ENCODE data around the gene TMEM163.
"Not testable (repeated sequence)": the region's sequence is repeated elsewhere in the genome, so short reads cannot be mapped to it uniquely, and the experiment has no call there.

Gene TMEM163

GRCh38 chr2:134536296-134536695, 182.5 kb downstream of the TMEM163 start:
- no peak for DNase-seq

DNA sequence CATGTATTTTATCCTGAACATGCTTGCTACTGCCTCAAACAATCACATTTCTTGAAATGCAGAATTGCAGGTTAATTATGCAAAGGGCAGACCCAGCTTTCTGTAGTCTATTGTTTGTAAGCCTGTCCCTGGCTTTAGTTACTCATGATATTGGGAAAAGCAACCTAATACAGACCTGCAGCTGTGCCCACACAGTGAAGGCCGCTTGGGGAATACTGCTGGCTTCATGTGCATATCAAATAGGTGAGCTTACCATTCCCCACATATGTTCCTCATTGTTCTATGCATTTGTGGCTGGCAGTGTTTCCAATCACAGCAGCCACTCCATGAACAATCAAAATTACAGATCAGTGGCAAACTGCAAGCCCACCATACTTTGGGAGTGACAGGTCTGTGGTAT, 186.3 kb downstream of the TMEM163 start:
- no peak for DNase-seq

DNA sequence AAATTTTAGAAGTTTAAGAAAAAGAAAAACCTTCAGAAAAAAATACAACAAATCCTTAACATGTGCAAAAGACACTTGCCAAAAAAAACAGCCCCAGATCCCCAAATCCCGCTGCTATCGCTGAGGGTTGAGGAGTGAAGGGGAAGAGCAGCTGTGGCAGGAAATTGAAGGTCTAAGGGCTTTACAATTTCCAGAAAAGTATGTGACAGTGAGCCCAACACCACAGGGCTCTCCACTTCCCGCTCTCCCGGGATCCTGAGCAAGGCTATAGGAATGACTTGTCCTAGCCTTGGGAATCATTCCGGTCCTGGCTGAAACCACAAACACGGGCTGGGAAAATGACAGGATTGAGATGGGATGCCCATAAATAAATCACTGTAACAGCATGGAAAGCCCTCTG, 191.4 kb downstream of the TMEM163 start:
- DNase-seq, result no peak

- DNase-seq, result no peak
Measured at GRCh38 chr2:134522496-134523455, 196.0 kb downstream of the TMEM163 start.

DNA sequence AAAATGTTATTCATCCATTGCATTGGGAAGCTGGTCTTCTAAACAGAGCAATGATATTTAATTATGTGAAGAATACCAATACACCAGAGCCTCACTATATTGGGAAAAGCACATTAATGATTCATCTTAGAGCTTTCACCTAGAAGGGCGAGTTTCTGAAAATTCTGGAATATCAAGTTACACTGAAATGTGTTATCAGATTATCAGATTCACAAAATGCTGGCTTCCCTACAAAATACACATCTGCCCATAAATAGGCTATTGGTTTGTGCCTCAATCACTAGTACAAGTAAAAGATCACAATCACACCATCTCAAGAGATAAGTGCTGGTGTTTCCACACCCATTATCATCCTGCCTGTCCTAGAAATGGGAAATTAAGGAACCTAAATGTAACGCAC, 200.7 kb downstream of the TMEM163 start:
- DNase-seq, result no peak

GRCh38 chr2:134515137-134515536, 203.7 kb downstream of the TMEM163 start:
- no peak for DNase-seq

GRCh38 chr2:134513465-134513804, 205.4 kb downstream of the TMEM163 start:
- no peak for DNase-seq

DNA sequence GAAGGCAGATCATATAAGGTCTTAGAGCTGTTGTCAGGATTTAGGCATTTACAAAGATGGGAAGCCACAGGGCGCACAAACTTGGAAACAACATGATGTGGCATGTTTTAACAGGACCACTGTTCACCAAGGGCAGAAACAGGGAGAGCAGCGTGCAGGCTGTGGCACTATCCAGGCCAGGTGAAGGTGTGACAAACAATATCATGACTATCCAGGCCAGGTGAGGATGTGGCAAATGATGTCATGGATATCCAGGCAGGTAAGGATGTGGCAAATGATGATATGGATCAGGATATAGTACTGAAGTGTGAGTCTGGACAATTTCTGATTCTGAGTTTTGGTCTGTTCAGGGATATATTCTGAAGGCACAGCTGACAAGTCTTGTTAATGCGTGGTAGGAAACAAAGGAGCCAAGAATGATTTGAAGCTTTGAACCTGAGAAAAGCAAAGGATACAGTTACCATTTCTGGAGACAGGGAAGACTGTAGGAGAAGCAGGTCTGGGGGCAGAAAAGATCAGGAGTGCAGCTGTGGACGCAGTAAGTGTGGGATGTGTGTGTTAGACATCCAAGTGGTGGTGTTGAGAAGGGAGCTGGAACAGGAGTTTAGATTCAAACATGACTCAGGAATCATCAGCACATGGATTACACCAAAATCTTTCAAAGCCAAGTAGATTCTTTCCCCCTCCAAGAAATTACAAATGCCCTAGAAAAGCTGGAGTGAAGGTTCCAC, 205.9 kb downstream of the TMEM163 start:
- DNase-seq, result peak in 1 of 51 donors; percentile 10

DNA sequence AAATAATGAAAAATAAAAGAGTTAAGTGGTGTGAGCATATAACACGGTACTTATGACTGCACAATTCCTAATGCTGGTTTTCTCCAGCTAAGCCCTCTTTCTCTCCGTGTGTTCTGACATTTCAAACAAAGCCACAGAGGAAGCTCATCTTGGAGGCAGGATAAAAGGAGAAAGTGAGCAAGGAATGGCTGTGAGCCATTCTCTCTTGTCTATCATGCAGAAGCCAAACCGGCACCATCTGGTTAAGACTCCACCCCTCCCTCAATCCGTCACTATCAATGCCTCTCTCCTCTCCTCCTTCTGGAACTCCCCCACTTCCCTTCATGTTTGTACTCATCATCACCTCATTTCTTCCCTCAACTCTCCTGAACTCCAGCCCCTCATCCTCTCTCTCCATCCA, 210.4 kb downstream of the TMEM163 start:
- DNase-seq, result no peak

GRCh38 chr2:134507697-134508096, 211.1 kb downstream of the TMEM163 start:
- no peak for DNase-seq

DNA sequence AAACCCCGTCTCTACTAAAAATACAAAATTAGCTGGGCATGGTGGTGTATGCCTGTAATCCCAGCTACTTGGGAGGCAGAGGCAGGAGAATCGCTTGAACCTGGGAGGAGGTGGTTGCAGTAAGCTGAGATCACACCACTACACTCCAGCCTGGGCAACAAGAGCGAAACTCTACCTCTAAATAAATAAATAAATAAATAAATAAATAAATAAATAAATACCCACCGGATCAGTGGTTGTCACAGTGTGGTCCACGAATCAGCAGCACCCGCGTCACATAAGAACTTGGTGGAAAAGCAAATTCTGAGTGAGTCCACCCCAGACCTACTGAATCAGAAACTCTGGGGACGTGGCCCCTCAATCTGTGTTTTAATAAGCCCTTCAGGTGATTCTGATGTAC, 211.6 kb downstream of the TMEM163 start:
- DNase-seq, result not testable (repeated sequence)

GRCh38 chr2:134505446-134505845, 213.4 kb downstream of the TMEM163 start:
- no peak for DNase-seq

DNA sequence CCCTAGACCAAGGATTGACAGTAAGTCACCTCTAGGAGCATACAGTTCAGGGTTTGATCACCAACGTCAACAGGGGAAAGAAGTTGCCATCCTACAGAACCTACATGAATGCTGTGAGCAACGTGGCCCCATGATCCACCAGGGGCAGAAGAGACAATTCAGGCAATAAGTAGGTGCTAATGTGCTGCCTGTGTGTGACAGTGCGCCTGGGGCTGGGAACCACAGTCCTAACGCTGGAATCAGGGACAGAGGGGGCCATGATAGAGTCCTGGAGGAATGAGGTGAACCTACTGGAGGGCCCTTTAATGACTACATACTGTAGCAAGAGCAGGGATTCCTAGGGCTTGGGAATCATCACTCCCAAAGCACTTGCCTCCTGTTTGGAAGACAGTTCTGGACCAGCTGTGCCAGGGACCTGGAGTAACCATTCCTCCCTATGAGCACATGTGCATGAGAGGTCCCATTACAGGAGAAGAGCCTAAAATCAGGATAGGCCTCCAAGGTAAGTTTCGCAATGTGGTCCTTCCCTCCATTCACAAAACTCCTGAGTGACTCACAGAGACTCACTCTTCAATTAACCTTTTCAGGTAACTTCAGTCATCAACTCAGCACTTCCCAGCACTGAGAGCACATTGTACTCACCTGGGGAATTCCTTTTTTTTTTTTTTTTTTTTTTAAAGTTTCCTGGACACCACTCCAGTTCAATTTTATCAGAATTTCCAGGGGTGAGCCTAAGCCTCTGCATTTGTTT, 214.0 kb downstream of the TMEM163 start:
- DNase-seq, result no peak

DNA sequence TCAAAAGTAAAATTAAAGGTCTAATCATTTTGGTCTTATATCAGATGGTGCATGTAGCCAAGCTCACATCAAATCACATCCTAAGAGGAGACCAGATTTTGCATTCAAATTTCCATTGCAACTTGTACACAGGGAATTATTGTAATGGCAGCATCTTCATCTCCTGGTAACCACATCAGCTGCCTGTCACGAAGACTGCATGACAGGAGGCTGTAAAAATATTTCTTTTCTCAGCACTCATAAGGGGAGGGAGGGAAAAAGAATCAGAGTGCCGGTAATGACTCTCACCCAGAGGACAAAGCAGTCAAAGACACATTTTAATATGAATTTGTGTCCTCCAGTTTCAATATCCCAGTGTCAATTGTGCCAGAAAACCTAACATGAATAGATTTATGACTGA, 216.7 kb downstream of the TMEM163 start:
- DNase-seq, result no peak

GRCh38 chr2:134501476-134502091, 217.2 kb downstream of the TMEM163 start:
- no peak for DNase-seq

DNA sequence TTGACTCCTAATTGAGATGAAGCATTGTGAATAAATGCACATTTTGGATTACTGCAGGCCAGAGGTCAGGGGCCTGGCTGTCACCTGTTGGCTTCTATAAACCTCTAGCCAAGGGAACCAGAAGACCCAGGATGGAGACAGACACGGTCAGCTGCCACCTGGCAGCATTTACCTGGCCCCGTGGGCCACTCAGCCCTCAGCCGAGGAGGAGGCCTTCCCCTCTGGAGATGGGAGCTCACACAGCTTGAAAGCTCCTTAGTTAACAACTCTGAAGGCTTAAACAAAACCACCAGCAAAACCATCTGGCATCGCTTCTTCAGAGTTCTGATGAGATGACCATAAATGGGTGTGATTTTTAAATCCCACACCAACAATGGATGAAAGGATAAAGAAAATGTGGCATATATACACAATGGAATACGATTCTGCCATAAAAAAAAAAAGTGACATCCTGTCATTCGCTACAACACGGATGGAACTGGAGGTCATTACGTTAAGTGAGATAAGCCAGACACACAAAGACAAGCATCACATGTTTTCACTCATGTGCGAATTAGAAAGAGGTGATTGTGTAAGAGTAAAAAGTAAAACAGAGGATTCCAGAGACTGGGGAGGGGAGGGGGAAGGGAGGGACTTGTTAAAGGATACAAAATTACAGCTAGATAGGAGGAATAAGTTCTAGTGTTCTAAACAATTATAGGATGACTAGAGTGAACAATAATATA, 218.4 kb downstream of the TMEM163 start:
- no peak for DNase-seq

DNA sequence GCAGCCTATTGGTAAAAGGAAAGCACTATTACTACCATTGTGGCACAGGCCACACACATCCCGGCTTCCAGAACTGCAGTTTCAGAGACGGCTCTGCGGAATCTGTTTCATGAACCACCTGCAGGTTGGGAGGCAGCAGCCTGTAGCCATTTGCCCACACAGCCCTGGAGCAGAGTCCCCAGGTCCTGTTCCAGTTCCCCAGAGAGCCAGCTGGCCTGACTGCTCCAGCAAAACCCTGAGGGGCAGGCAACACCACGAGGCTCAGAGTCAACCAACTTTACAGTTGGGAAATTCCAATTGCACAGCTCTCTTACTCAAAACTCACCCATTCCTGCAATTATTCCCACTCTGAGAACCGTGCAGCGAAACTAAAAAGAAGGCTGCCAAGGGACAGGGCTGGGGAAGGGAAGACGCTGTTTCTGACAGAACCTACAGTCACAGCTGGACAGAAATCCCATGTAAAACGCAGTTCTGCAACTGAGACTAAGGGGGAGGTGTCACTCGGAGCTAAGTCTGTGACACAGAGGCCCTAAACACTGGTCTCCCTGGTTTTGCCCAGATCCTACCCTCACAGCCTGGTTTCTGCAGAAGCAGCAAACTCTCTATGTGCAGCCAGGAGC, 219.4 kb downstream of the TMEM163 start:
- no peak for DNase-seq

GRCh38 chr2:134498654-134499053, 220.1 kb downstream of the TMEM163 start:
- no peak for DNase-seq

DNA sequence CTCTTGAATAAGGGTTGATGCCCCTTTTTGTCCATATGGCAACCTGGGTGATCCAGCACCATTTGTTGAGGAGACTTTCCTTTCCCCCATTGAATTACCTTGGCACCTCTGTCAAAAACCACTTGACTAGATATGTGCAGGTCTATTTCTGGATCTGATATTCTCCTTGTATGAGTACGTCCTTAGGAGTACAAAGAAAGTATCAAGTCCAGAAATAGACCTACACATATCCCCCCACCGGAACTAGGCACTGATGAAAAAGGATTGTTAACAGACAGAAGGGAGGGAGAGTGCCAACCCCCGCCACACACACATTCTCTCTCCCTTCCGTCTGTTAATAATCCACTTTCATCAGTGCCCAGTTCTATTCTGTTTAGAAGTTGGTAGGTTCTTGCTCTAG, 225.0 kb downstream of the TMEM163 start:
- DNase-seq, result no peak

DNA sequence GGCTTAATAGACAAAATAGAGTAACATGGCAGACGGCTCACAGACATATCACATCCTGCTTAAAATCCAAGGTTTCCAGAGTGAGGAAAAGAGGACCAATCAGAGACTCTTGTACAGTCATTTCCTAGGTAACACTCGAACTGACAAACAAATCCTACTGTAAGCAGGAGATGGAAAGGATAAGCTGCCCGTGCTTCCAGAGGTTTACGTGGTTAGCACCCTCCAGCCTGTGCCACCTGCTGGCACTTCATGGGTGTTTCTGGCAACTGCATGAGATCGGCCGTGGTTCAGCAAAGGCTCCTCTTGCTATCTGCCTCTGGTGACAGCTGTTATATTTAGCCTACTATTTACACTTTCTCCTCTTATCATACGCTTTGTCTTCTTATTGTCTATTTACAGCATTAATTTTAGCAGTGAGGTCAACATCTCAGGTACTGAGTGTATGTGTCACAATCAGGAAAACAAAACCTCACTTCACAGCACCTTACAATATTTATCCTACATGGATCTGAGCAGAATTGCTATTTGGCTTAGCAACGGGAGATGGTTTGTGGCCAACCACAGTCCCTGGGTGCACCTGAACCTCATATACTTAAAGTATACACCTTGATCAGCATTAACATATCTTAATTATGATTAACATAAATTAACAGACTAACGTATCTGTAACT, 226.9 kb downstream of the TMEM163 start:
- DNase-seq, result peak in 12 of 51 donors; percentile 2 to 31 (median 6)

All from hypothalamus (tissue), 51 donors.